ENCODE data around the gene GABRD.

The GABRD gene

DNA sequence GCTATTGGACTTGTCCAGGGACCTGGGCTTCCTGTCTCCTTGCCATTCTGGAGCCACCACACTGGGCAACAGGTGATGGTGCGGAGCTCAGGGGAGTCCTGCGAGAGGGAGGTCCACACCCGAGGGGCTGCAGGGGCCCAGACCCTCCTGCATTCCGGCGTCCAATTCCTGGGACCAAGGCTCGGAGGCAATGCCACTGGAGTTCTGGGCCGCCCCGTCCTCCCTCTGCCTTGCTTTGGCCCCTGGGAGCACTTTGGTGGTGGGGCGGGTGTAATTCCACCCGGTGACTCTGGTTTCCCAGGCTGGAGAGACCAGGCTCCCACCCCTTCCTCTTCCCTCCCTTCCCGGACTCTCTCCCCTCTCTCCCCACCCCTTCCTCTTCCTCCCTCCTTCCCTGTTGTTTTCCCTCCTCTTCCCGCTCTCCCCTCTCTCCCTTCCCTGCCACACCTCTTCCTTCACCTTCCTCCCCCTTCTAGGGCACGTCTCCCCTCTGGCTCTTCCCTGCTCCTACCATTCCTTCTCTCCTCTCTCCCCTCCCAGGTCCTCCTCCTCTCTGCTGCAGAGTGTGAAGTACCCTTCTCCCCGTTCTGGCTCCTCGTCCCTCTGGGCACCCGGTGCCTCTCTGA is 33.0 kb downstream of the GABRD start:
- Histone ChIP-seq H3K4me1 (ENCODE audit: control insufficient read depth in 1 of 2, insufficient read depth in 1 of 2, low read depth in 1 of 2, low read length in 1 of 2) (peaks cover 12 to 17% of the 10 kb centered on the region in 2 experiments), H3K27ac (no peak overlapping the region), H3K36me3 (no peaks in the 10 kb centered on the region), H3K27me3 (peaks cover 55% of the 10 kb centered on the region), H3K4me3 (ENCODE audit: low read depth in 1 of 2, low read length in 1 of 2) (no peak overlapping the region), H3K9me3 (no peaks in the 10 kb centered on the region)
- TF ChIP-seq, protein P1, sequence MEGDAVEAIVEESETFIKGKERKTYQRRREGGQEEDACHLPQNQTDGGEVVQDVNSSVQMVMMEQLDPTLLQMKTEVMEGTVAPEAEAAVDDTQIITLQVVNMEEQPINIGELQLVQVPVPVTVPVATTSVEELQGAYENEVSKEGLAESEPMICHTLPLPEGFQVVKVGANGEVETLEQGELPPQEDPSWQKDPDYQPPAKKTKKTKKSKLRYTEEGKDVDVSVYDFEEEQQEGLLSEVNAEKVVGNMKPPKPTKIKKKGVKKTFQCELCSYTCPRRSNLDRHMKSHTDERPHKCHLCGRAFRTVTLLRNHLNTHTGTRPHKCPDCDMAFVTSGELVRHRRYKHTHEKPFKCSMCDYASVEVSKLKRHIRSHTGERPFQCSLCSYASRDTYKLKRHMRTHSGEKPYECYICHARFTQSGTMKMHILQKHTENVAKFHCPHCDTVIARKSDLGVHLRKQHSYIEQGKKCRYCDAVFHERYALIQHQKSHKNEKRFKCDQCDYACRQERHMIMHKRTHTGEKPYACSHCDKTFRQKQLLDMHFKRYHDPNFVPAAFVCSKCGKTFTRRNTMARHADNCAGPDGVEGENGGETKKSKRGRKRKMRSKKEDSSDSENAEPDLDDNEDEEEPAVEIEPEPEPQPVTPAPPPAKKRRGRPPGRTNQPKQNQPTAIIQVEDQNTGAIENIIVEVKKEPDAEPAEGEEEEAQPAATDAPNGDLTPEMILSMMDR (IDR thresholded peaks at IDR 0.05): no peak

DNA sequence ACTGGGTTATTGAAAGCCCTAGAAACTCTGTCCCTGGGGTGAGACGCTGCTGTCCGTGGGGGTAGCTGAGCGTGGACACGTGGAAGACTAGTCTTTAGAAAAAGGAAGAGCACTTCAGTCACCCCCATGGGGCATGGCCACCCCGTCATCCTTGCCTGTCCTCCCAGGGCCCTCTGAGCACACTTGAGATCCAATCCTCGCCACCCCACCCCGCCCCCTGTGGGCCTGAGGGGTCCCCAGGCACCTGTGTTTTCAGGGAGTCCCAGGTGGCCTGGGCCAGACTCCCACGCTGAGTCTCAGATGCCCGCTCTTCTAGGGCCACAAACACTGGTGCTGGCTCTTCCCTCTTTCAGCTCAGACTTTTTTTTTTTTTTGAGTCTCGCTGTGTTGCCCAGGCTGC is 33.6 kb downstream of the GABRD start:
- Histone ChIP-seq H3K27me3 (peaks cover 49% of the 10 kb centered on the region), H3K4me1 (ENCODE audit: control insufficient read depth in 1 of 2, insufficient read depth in 1 of 2, low read depth in 1 of 2, low read length in 1 of 2) (peaks cover 12 to 17% of the 10 kb centered on the region in 2 experiments), H3K9me3 (no peaks in the 10 kb centered on the region), H3K36me3 (no peaks in the 10 kb centered on the region), H3K4me3 (ENCODE audit: low read depth in 1 of 2, low read length in 1 of 2) (no peak overlapping the region), H3K27ac (no peak overlapping the region)
- TF ChIP-seq, protein P1 (IDR thresholded peaks at IDR 0.05): no peak

DNA sequence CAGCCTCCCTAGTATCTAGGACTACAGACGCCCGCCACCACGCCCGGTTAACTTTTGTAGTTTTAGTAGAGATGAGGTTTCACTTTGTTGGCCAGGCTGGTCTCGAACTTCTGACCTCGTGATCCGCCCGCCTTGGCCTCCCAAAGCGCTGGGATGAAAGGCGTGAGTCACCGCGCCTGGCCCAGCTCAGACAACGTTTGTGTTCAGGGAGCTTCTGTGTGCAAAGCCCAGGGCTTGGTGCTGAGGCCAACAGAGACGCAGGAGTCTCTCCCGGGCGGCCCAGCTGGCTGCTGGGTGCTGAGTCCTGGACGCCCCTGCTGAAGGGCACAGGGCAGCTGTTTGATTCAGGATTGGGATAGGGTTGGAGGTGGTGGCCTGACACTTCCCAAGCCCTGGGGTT is 34.1 kb downstream of the GABRD start:
- Histone ChIP-seq H3K9me3 (no peaks in the 10 kb centered on the region), H3K36me3 (no peaks in the 10 kb centered on the region), H3K27ac (no peak overlapping the region), H3K4me3 (ENCODE audit: low read depth in 1 of 2, low read length in 1 of 2) (no peak overlapping the region), H3K27me3 (peaks cover 45% of the 10 kb centered on the region), H3K4me1 (ENCODE audit: control insufficient read depth in 1 of 2, insufficient read depth in 1 of 2, low read depth in 1 of 2, low read length in 1 of 2) (peaks cover 12 to 17% of the 10 kb centered on the region in 2 experiments)
- TF ChIP-seq, protein P1 (IDR thresholded peaks at IDR 0.05): no peak

DNA sequence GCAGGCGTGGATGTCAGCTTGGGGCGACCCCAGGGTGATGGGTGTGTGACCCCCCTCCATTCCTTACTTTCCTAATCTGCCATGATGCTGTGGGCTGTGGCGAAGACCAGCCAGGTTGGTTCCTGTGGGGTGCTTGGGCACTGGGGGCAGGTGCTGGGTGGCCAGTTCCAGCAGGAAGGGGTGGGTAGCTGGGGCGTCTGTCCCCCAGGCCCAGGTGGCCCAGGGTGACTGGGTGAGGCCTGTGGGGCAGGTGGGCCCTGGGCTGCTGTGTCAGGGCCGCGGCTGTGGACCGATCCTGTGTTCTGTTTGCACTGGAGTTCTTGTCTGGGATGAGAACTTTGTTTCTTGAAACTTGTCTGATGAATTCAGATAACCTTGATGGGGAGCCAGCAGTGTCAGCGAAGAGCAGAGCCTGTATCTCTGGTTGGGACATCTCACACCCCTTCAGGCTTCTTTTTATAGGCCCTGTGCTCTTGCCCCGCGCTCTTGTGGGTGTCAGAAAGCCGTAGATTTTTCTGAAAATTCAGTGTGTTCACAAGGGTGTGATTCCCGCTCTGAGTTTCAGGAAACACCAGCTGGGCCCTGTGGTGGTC is 34.7 kb downstream of the GABRD start:
- TF ChIP-seq, protein P1 (IDR thresholded peaks at IDR 0.05): no peak

DNA sequence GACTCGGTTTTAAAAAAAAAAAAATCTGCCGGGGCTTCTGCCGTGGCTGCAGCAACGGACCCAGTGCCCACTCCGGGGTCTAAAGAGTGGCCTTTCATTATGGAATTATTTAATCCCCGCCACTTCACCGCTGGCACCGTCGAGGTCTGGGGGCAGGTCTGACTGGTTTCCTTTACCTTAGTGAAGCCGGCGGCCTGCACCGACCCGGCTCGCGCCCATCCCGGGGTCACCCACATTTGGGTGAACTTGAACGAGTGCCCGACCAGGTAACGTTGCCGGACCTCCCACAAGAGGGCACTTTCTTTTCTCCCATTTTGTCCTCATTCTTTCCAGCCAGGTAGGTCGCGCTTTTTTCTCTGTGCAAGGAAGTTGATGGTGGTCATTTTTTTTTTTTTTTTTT is 35.4 kb downstream of the GABRD start:
- TF ChIP-seq, protein P1 (IDR thresholded peaks at IDR 0.05): no peak
- Histone ChIP-seq H3K27ac (no peak overlapping the region), H3K9me3 (no peaks in the 10 kb centered on the region), H3K27me3 (peaks cover 31% of the 10 kb centered on the region), H3K4me3 (ENCODE audit: low read depth in 1 of 2, low read length in 1 of 2) (no peak overlapping the region), H3K36me3 (no peaks in the 10 kb centered on the region), H3K4me1 (ENCODE audit: control insufficient read depth in 1 of 2, insufficient read depth in 1 of 2, low read depth in 1 of 2, low read length in 1 of 2) (peaks cover 7 to 12% of the 10 kb centered on the region in 2 experiments)

More for the DNA sequence above, 34.7 kb downstream of the GABRD start:
- no peak overlapping the region for H3K4me3 ChIP-seq (ENCODE audit: low read depth in 1 of 2, low read length in 1 of 2)
- peaks cover 38% of the 10 kb centered on the region for H3K27me3 ChIP-seq
- no peaks in the 10 kb centered on the region for H3K9me3 ChIP-seq
- no peaks in the 10 kb centered on the region for H3K36me3 ChIP-seq
- H3K4me1 ChIP-seq (ENCODE audit: control insufficient read depth in 1 of 2, insufficient read depth in 1 of 2, low read depth in 1 of 2, low read length in 1 of 2): peaks cover 12 to 17% of the 10 kb centered on the region in 2 experiments
- no peak overlapping the region for H3K27ac ChIP-seq

Data from neutrophil (primary cell).